Neural cell (in vitro differentiated cells): ENCODE data around the gene SLC35B2. TPM values are rescaled to one million over a fixed set of nuclear protein-coding genes. Genes with fewer than 3 reads are reported as not detected.

Experiments used
- H2AFZ ChIP-seq: fragments of 200-600, 300-800 bp; sonication (generic), shearing (Covaris generic); 2 replicates; pipeline ENCODE4 v1.6.0; 2014; ENCODE audit warnings: low read depth, mild to moderate bottlenecking, antibody characterized with exemption, low read length, moderate library complexity
- H3F3A ChIP-seq: fragments of 200-600 bp; shearing (Covaris generic); 2 replicates; pipeline ENCODE4 v1.6.1; 2016; ENCODE audit warnings: mild to moderate bottlenecking, moderate library complexity, mixed read lengths, antibody characterized with exemption, low read length; ENCODE audit not compliant: insufficient read depth, poor library complexity, severe bottlenecking
- H3K27ac ChIP-seq: fragments of 200-600, 300-800 bp; sonication (generic), shearing (Covaris generic); 2 replicates; pipeline ENCODE4 v1.5.1; 2014; ENCODE audit warnings: mild to moderate bottlenecking, low read length, moderate library complexity
- H3K27me3 ChIP-seq: fragments of 300-800, 200-600 bp; sonication (generic), shearing (Covaris generic); 2 replicates; pipeline ENCODE4 v1.6.0; 2014; ENCODE audit warnings: mild to moderate bottlenecking, low read depth, low read length, moderate library complexity; ENCODE audit not compliant: insufficient read depth
- H3K36me3 ChIP-seq: fragments of 300-800, 200-600 bp; sonication (generic), shearing (Covaris generic); 2 replicates; pipeline ENCODE4 v1.5.1; 2014; ENCODE audit warnings: mild to moderate bottlenecking, antibody characterized with exemption, low read length, moderate library complexity; ENCODE audit not compliant: insufficient read depth
- H3K4me2 ChIP-seq: fragments of 300-800, 200-600 bp; sonication (generic), shearing (Covaris generic); 2 replicates; pipeline ENCODE4 v1.6.0; 2014; ENCODE audit warnings: mild to moderate bottlenecking, low read length
- H3K4me3 ChIP-seq: fragments of 300-800, 200-600 bp; sonication (generic), shearing (Covaris generic); 2 replicates; pipeline ENCODE4 v1.5.1; 2014; ENCODE audit warnings: mild to moderate bottlenecking, low read length, moderate library complexity
- H3K79me2 ChIP-seq: fragments of 200-600 bp; shearing (Covaris generic); replicated peaks from 2 replicates; pipeline ENCODE4 v1.6.0; 2014; ENCODE audit warnings: mild to moderate bottlenecking, low read length, moderate library complexity; ENCODE audit not compliant: insufficient read depth
- H3K9ac ChIP-seq: fragments of 300-800, 200-600 bp; sonication (generic), shearing (Covaris generic); 2 replicates; pipeline ENCODE4 v1.6.1; 2016; ENCODE audit warnings: mild to moderate bottlenecking, low read length, mixed read lengths
- H3K9me2 ChIP-seq: fragments of 200-600 bp; shearing (Covaris generic); 2 replicates; pipeline ENCODE4 v1.6.1; 2016; ENCODE audit warnings: mild to moderate bottlenecking, low read length, mixed read lengths; ENCODE audit not compliant: insufficient read depth
- H3K9me3 ChIP-seq: fragments of 200-600, 300-800 bp; sonication (generic), shearing (Covaris generic); 2 replicates; pipeline ENCODE4 v1.6.1; 2016; ENCODE audit warnings: mild to moderate bottlenecking, mixed run types, low read length, moderate library complexity, mixed read lengths
- H4K20me1 ChIP-seq: fragments of 200-600 bp; shearing (Covaris generic); 2 replicates; pipeline ENCODE4 v1.6.1; 2016; ENCODE audit warnings: mild to moderate bottlenecking, mixed run types; ENCODE audit not compliant: insufficient read depth
- EP300 ChIP-seq: fragments of 450-650 bp; conservative IDR thresholded peaks from 2 replicates; pipeline ENCODE4 v1.6.1; 2014; ENCODE audit warnings: antibody characterized with exemption, mild to moderate bottlenecking, moderate library complexity; ENCODE audit not compliant: poor library complexity, severe bottlenecking
- EZH2 ChIP-seq: fragments of 200-600, 300-800 bp; shearing (Covaris generic), sonication (generic); IDR thresholded peaks from 2 replicates; pipeline ENCODE4 v1.6.1; 2014; ENCODE audit warnings: antibody characterized with exemption, low read length, borderline replicate concordance, mild to moderate bottlenecking; ENCODE audit not compliant: insufficient read depth, poor library complexity, severe bottlenecking
- MXI1 ChIP-seq: fragments of 450-650 bp; conservative IDR thresholded peaks from 2 replicates; pipeline ENCODE4 v1.6.1; 2014; ENCODE audit warnings: antibody characterized with exemption, mild to moderate bottlenecking; ENCODE audit not compliant: poor library complexity, severe bottlenecking
- POLR2AphosphoS5 ChIP-seq: IDR thresholded peaks from 2 replicates; pipeline ENCODE4 v1.6.1; 2012
- RAD21 ChIP-seq: fragments of 450-650 bp; conservative IDR thresholded peaks from 2 replicates; pipeline ENCODE4 v1.6.1; 2014; ENCODE audit warnings: antibody characterized with exemption, mild to moderate bottlenecking, moderate library complexity
- SMC3 ChIP-seq: fragments of 450-650 bp; conservative IDR thresholded peaks from 2 replicates; pipeline ENCODE4 v1.6.1; 2014; ENCODE audit warnings: antibody characterized with exemption, mild to moderate bottlenecking, moderate library complexity; ENCODE audit not compliant: poor library complexity
- TAF1 ChIP-seq: IDR thresholded peaks from 2 replicates; pipeline ENCODE4 v1.6.1; 2012; ENCODE audit warnings: low read depth
- polyA plus RNA-seq: library from polyadenylated mRNA; depleted of rRNA; stranded (reverse); fragments of >200 nt; gene quantifications from 2 replicates; pipeline ENCODE4 v1.2.3, GENCODE V29; 2014
- TF ChIP-seq, protein P1 (sequence below): IDR thresholded peaks from 2 replicates; pipeline ENCODE4 v1.6.1; 2012; ENCODE audit warnings: borderline replicate concordance
- TF ChIP-seq, protein P2 (sequence below): fragments of 450-650 bp; IDR thresholded peaks from 2 replicates; pipeline ENCODE4 v1.5.1; 2014; ENCODE audit warnings: antibody characterized with exemption, mild to moderate bottlenecking, moderate library complexity; ENCODE audit not compliant: poor library complexity, severe bottlenecking

SLC35B2 gene
- polyA plus RNA-seq, 1 donor from 2014 or later: 44.5 TPM

DNA sequence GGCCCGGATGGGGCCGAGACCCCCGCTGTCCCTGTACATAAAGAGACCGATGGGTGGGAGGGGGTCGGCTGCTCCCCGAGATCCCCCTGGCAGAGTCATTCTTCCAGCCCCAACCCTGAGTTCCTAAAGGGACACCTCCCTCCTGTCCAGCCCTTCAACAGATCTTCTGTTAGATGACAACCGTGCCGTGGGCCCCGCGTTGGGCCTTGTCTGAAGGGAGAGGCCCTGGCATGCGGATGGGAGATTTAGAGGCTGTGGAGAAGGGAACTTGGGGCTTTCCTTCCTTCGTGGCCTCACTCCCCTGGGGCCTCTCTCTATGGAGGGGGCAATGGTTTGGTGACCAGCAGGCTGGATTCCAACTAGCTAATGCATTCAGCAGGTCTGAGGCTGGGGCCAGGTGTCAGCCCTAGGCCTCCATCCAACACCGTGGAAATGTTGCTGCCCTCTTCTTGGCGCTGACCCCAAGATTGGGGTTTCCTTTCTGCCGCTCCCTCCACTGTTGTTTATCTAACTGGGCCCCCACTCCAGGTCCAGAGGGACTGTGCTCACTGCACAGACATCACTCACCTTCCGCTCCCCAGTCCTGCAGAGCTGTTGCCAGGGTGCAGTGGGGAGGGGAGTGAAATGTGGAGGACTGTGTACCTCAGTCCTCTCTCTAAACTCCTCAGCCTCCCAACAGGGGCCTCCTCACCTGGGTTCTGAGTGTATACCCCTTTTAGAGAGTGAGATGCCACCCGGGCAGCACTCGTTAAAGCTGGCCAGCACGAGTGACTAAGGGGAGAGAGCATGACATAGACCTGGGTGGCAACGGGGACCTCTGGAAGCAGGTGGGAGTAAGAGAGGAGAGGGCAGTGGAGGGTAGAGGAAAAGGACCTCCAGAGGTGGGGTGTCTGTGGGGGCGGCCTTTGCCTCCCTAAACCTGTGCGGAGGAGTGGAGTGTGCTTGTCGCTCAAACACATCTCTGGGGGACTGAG lies 19.6 kb upstream of the SLC35B2 start:
- Histone ChIP-seq H2AFZ (no peak overlapping the region), H3K9ac (no peak overlapping the region), H3K4me2 (no peak overlapping the region), H3K27ac (no peak overlapping the region), H3K9me2 (no peaks in the 10 kb centered on the region), H3K27me3 (no peaks in the 10 kb centered on the region), H3K79me2 (peaks cover 10% of the 10 kb centered on the region), H4K20me1 (no peaks in the 10 kb centered on the region), H3K36me3 (peaks cover 6% of the 10 kb centered on the region), H3K4me3 (no peak overlapping the region), H3F3A (no peaks in the 10 kb centered on the region), H3K9me3 (no peaks in the 10 kb centered on the region)
- TF ChIP-seq POLR2AphosphoS5 (no peak), EZH2 (no peak), EP300 (no peak), SMC3 (no peak), MXI1 (no peak), RAD21 (no peak), TAF1 (no peak)
- TF ChIP-seq, protein P1, sequence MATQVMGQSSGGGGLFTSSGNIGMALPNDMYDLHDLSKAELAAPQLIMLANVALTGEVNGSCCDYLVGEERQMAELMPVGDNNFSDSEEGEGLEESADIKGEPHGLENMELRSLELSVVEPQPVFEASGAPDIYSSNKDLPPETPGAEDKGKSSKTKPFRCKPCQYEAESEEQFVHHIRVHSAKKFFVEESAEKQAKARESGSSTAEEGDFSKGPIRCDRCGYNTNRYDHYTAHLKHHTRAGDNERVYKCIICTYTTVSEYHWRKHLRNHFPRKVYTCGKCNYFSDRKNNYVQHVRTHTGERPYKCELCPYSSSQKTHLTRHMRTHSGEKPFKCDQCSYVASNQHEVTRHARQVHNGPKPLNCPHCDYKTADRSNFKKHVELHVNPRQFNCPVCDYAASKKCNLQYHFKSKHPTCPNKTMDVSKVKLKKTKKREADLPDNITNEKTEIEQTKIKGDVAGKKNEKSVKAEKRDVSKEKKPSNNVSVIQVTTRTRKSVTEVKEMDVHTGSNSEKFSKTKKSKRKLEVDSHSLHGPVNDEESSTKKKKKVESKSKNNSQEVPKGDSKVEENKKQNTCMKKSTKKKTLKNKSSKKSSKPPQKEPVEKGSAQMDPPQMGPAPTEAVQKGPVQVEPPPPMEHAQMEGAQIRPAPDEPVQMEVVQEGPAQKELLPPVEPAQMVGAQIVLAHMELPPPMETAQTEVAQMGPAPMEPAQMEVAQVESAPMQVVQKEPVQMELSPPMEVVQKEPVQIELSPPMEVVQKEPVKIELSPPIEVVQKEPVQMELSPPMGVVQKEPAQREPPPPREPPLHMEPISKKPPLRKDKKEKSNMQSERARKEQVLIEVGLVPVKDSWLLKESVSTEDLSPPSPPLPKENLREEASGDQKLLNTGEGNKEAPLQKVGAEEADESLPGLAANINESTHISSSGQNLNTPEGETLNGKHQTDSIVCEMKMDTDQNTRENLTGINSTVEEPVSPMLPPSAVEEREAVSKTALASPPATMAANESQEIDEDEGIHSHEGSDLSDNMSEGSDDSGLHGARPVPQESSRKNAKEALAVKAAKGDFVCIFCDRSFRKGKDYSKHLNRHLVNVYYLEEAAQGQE: no peak
- TF ChIP-seq, protein P2, sequence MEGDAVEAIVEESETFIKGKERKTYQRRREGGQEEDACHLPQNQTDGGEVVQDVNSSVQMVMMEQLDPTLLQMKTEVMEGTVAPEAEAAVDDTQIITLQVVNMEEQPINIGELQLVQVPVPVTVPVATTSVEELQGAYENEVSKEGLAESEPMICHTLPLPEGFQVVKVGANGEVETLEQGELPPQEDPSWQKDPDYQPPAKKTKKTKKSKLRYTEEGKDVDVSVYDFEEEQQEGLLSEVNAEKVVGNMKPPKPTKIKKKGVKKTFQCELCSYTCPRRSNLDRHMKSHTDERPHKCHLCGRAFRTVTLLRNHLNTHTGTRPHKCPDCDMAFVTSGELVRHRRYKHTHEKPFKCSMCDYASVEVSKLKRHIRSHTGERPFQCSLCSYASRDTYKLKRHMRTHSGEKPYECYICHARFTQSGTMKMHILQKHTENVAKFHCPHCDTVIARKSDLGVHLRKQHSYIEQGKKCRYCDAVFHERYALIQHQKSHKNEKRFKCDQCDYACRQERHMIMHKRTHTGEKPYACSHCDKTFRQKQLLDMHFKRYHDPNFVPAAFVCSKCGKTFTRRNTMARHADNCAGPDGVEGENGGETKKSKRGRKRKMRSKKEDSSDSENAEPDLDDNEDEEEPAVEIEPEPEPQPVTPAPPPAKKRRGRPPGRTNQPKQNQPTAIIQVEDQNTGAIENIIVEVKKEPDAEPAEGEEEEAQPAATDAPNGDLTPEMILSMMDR: no peak

DNA sequence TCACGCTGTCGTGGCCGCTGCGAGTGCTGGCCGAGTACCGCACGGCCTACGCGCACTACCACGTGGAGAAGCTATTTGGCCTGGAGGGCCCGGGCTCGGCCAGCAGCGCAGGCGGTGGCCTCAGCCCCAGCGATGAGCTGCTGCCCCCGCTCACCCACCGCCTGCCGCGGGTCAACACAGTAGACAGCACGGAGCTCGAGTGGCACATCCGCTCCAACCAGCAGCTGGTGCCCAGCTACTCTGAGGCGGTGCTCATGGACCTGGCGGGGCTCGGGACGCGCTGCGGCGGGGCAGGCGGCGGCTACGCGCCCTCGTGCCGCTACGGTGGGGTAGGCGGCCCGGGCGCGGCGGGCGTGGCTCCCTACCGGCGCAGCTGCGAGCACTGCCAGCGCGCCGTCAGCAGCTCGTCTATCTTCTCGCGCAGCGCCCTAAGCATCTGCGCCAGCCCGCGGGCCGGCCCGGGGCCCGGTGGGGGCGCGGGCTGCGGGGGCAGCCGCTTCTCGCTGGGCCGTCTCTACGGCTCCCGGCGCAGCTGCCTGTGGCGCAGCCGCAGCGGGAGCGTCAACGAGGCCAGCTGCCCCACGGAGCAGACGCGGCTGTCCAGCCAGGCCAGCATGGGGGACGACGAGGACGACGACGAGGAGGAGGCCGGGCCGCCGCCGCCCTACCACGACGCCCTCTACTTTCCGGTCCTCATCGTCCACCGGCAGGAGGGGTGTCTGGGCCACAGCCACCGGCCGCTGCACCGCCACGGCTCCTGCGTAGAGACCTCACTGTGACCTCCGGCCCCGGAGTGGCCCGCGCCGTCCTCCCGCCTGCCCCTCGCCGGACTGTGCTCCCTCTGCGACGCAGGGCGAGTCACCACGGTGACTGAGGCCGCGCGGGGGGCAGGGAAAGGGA lies 18.7 kb upstream of the SLC35B2 start:
- H3K4me3 ChIP-seq: no peak overlapping the region
- H3K4me2 ChIP-seq: no peak overlapping the region
- H3K27ac ChIP-seq: no peak overlapping the region
- H3K36me3 ChIP-seq: peaks cover 6% of the 10 kb centered on the region
- H3K9ac ChIP-seq: no peak overlapping the region
- H3K9me3 ChIP-seq: no peaks in the 10 kb centered on the region
- H4K20me1 ChIP-seq: no peaks in the 10 kb centered on the region
- no peaks in the 10 kb centered on the region for H3K27me3 ChIP-seq
- no peaks in the 10 kb centered on the region for H3K9me2 ChIP-seq
- peaks cover 17% of the 10 kb centered on the region for H3K79me2 ChIP-seq
- TF ChIP-seq EZH2 (no peak), POLR2AphosphoS5 (no peak), SMC3 (no peak), EP300 (no peak), TAF1 (no peak)
- TF ChIP-seq, protein P1: no peak
- TF ChIP-seq, protein P2: no peak
- no peak overlapping the region for H2AFZ ChIP-seq
- no peaks in the 10 kb centered on the region for H3F3A ChIP-seq
